OCI-LY1 (cell line): ENCODE data around the gene PBXIP1.

ENCODE experiments used
- H2AFZ ChIP-seq: fragments of 200-600 bp; sonication (generic), shearing (Covaris generic); 2 replicates; pipeline ENCODE4 v1.6.0; 2014; ENCODE audit warnings: antibody characterized with exemption, mild to moderate bottlenecking, low read length
- H3F3A ChIP-seq: fragments of 200-600 bp; sonication (generic), shearing (Covaris generic); 2 replicates; pipeline ENCODE4 v1.6.0; 2014; ENCODE audit warnings: mild to moderate bottlenecking, antibody characterized with exemption, low read length, moderate library complexity; ENCODE audit not compliant: insufficient read depth
- H3K27ac ChIP-seq: fragments of 200-600 bp; sonication (generic); 2 replicates; pipeline ENCODE4 v1.5.1; 2014; ENCODE audit warnings: low read length, mixed run types, mild to moderate bottlenecking, low read depth; ENCODE audit not compliant: poor library complexity, severe bottlenecking
- H3K27me3 ChIP-seq: fragments of 200-600 bp; sonication (generic); 2 replicates; pipeline ENCODE4 v1.6.0; 2014; ENCODE audit warnings: antibody characterized with exemption, mild to moderate bottlenecking, low read length, moderate library complexity; ENCODE audit not compliant: insufficient read depth
- H3K36me3 ChIP-seq: fragments of 200-600 bp; sonication (generic); 2 replicates; pipeline ENCODE4 v1.6.1; 2014; ENCODE audit warnings: mild to moderate bottlenecking, antibody characterized with exemption, low read length, moderate library complexity, mixed read lengths; ENCODE audit not compliant: insufficient read depth
- H3K4me1 ChIP-seq: fragments of 200-600 bp; sonication (generic); 2 replicates; pipeline ENCODE4 v1.5.1; 2014; ENCODE audit warnings: mild to moderate bottlenecking, low read length, moderate library complexity; ENCODE audit not compliant: insufficient read depth, severe bottlenecking
- H3K4me2 ChIP-seq: fragments of 200-600 bp; sonication (generic), shearing (Covaris generic); 2 replicates; pipeline ENCODE4 v1.6.1; 2014; ENCODE audit warnings: low read length
- H3K4me3 ChIP-seq: fragments of 200-600 bp; sonication (generic); 2 replicates; pipeline ENCODE4 v1.5.1; 2014; ENCODE audit warnings: low read length, low read depth, mild to moderate bottlenecking, mixed read lengths; ENCODE audit not compliant: poor library complexity, severe bottlenecking
- H3K79me2 ChIP-seq: fragments of 200-600 bp; shearing (Covaris generic); 2 replicates; pipeline ENCODE4 v1.6.1; 2016; ENCODE audit warnings: mixed run types, low read length, mixed read lengths; ENCODE audit not compliant: insufficient read depth
- H3K9ac ChIP-seq: fragments of 200-600 bp; sonication (generic), shearing (Covaris generic); 2 replicates; pipeline ENCODE4 v1.6.1; 2014; ENCODE audit warnings: mild to moderate bottlenecking, low read length, mixed read lengths
- H3K9me2 ChIP-seq: fragments of 200-600 bp; sonication (generic), shearing (Covaris generic); 2 replicates; pipeline ENCODE4 v1.6.1; 2014; ENCODE audit warnings: low read depth, mild to moderate bottlenecking, low read length, mixed read lengths
- H3K9me3 ChIP-seq: fragments of 200-600 bp; shearing (Covaris generic); 2 replicates; pipeline ENCODE4 v1.6.1; 2014; ENCODE audit warnings: low read length, mixed read lengths
- H4K20me1 ChIP-seq: fragments of 200-600 bp; sonication (generic), shearing (Covaris generic); 2 replicates; pipeline ENCODE4 v1.6.0; 2016; ENCODE audit warnings: mild to moderate bottlenecking, low read length; ENCODE audit not compliant: insufficient read depth
- EZH2 ChIP-seq: fragments of 200-600 bp; sonication (generic), shearing (Covaris generic); IDR thresholded peaks from 2 replicates; pipeline ENCODE4 v1.8.0; 2017; ENCODE audit warnings: borderline replicate concordance, mixed run types, mild to moderate bottlenecking, antibody characterized with exemption, low read length, moderate library complexity, mixed read lengths
- TF ChIP-seq, protein P1 (sequence below): fragments of 200-600 bp; sonication (generic), shearing (Covaris generic); IDR thresholded peaks from 2 replicates; pipeline ENCODE4 v1.5.1; 2017; ENCODE audit warnings: mild to moderate bottlenecking, antibody characterized with exemption, low read length, moderate library complexity, mixed read lengths

The PBXIP1 gene

DNA sequence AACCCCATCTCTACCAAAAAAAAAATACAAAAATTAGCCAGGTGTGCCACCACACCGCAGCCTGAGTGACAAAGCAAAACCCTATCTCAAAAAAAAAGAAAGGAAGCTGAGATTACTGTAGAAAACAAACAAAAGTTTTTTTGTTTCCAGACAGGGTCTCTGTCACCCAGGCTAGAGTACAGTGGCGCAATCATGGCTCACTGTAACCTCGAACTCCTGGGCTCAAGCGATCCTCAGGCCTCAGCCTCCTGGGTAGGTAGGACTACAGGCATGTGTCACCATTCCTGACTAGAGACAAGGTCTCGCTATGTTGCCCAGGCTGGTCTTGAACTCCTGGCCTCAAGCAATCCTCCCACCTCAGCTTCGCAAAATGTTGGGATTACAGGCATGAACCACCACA is 8.5 kb upstream of the PBXIP1 start:
- H2AFZ ChIP-seq: no peak overlapping the region
- no peaks in the 10 kb centered on the region for H4K20me1 ChIP-seq
- peaks cover 28% of the 10 kb centered on the region for H3K4me1 ChIP-seq
- H3K27ac ChIP-seq: peak overlapping the region; percentile 41
- no peaks in the 10 kb centered on the region for H3K9me3 ChIP-seq
- no peak overlapping the region for H3K4me3 ChIP-seq
- no peaks in the 10 kb centered on the region for H3K9me2 ChIP-seq
- peaks cover 53% of the 10 kb centered on the region for H3K36me3 ChIP-seq
- no peaks in the 10 kb centered on the region for H3K27me3 ChIP-seq
- no peak for TF ChIP-seq EZH2
- TF ChIP-seq, protein P1, sequence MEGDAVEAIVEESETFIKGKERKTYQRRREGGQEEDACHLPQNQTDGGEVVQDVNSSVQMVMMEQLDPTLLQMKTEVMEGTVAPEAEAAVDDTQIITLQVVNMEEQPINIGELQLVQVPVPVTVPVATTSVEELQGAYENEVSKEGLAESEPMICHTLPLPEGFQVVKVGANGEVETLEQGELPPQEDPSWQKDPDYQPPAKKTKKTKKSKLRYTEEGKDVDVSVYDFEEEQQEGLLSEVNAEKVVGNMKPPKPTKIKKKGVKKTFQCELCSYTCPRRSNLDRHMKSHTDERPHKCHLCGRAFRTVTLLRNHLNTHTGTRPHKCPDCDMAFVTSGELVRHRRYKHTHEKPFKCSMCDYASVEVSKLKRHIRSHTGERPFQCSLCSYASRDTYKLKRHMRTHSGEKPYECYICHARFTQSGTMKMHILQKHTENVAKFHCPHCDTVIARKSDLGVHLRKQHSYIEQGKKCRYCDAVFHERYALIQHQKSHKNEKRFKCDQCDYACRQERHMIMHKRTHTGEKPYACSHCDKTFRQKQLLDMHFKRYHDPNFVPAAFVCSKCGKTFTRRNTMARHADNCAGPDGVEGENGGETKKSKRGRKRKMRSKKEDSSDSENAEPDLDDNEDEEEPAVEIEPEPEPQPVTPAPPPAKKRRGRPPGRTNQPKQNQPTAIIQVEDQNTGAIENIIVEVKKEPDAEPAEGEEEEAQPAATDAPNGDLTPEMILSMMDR: no peak
- peaks cover 5% of the 10 kb centered on the region; the same call in 1 of the 2 replicates for H3K79me2 ChIP-seq
- no peaks in the 10 kb centered on the region for H3F3A ChIP-seq
- H3K9ac ChIP-seq: no peak overlapping the region
- no peak overlapping the region for H3K4me2 ChIP-seq

DNA sequence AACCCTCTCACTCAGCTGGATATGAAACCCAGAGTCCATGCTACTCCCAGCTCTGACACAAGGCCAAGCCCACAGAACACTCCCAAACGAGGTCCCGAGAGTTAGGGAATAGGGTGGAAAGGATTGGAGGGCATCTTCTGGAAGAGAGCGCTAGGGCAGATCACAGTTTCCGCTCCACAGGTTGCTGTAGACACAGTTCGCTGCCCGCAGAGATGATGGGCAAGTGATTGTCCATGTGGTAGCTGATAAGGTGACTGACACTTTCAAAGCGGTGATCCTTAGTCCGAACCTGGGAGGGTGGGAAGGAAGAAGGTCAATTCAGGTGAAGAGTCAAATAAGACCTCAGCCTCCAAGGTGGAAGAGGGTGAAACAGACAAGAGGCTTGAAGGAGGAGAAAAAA is 7.7 kb upstream of the PBXIP1 start:
- TF ChIP-seq, protein P1: no peak
- TF ChIP-seq EZH2: no peak
- Histone ChIP-seq H2AFZ (no peak overlapping the region), H3F3A (no peaks in the 10 kb centered on the region), H3K36me3 (peaks cover 57% of the 10 kb centered on the region), H3K9me2 (no peaks in the 10 kb centered on the region), H3K4me2 (peak overlapping the region; percentile 71; the same call in 1 of the 2 replicates), H3K27me3 (no peaks in the 10 kb centered on the region), H3K79me2 (peaks cover 5% of the 10 kb centered on the region; the same call in 1 of the 2 replicates), H4K20me1 (no peaks in the 10 kb centered on the region), H3K27ac (peak overlapping the region; percentile 41), H3K4me3 (no peak overlapping the region), H3K9me3 (no peaks in the 10 kb centered on the region), H3K4me1 (peaks cover 28% of the 10 kb centered on the region), H3K9ac (no peak overlapping the region)

DNA sequence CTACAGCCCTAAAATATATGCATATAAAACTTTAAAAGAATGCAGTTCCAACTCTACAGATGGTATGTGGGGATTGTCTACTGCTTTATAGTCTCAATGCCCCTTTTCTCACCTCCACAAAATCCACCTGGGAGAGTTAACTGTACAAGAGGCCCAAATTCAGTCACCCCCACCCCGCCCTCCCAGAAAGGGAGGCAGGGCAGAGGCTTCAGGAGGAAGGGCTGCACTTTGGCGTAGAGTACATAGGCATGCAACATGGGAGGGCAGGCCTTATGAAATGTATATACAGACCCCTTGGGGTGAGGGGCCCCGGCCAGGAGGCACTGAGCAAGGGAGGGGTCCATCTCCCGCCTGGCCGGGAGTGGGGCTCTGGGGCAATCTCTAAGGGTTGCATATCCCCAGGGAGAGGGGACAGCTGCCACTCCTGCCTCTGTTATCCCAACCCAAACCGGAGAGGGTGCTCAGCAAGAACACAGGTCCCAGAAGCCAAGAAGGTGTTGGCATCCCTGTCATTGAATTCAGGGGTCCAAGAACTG is 7.0 kb upstream of the PBXIP1 start:
- Histone ChIP-seq H2AFZ (no peak overlapping the region), H4K20me1 (no peaks in the 10 kb centered on the region), H3K9me2 (no peaks in the 10 kb centered on the region), H3K27ac (peak overlapping the region; percentile 81), H3K36me3 (peaks cover 56% of the 10 kb centered on the region), H3K4me3 (peak overlapping the region; percentile 75), H3K9ac (peak overlapping the region; percentile 99), H3K79me2 (peaks cover 5% of the 10 kb centered on the region; the same call in 1 of the 2 replicates), H3K4me1 (peaks cover 28% of the 10 kb centered on the region), H3F3A (no peaks in the 10 kb centered on the region), H3K9me3 (no peaks in the 10 kb centered on the region), H3K27me3 (no peaks in the 10 kb centered on the region), H3K4me2 (peak overlapping the region; percentile 71)
- TF ChIP-seq EZH2: no peak
- TF ChIP-seq, protein P1: no peak
